Ishikawa (cell line): Measurements from ENCODE around the gene FAM3A.

Source experiments
- EP300 ChIP-seq: IDR thresholded peaks from 2 replicates; pipeline ENCODE4 v1.6.1; 2012; ENCODE audit warnings: borderline replicate concordance
- TF ChIP-seq, protein P1 (sequence below): IDR thresholded peaks from 2 replicates; pipeline ENCODE4 v1.6.1; 2012

DNA sequence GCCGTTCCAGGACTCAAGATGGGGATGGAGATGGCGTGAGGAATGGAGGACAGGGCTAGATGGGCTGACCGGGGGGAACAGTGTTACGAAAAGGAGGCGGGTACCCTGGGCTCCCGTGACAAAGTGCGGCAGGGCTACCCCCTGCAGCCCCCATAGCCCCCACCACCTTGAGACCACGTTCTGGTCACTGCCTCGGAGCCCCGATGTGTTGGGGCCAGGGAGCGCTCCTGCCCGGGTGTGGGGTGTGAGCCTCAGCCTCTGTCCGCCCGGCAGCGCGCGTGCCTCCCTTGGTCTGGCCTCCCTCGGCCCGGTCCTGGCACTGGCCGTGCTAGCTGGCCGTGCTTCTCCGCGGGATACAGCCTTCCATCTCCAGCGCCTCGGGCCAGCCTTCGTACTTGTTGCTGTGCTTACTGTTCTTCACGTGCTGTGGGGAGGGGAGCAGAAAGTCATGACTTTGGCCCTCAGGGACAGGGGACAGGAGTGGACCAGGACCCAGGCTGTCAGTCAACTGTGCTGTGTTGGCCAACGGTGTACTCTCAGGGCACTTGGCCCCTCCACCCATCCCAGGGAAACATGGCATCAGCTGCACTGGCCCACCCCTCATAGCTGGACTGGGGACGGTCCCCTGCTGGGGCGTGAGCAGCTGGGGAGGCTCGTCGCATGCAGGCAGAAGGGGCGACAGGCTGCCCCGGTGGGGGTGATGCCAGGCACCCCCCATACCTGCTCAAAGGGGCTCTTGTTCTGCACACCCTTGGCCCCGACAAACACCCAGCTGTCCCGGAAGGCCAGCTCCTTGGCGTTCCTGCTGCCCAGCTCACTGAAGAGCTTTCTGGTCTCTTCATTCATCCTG lies 9.3 kb downstream of the FAM3A start:
- TF ChIP-seq, protein P1, sequence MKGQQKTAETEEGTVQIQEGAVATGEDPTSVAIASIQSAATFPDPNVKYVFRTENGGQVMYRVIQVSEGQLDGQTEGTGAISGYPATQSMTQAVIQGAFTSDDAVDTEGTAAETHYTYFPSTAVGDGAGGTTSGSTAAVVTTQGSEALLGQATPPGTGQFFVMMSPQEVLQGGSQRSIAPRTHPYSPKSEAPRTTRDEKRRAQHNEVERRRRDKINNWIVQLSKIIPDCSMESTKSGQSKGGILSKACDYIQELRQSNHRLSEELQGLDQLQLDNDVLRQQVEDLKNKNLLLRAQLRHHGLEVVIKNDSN, result no peak
- TF ChIP-seq EP300, result no peak
